Liver (tissue), 9 donors: ENCODE data around the gene SYNM. TPM values are rescaled to one million over a fixed set of nuclear protein-coding genes. Genes with fewer than 3 reads are reported as not detected.
A peak's percentile ranks its signal among the peaks of the same experiment; 100 is the strongest.

Experiments used
- DNase-seq: peaks from one replicate; pipeline ENCODE4 v3.0.0-alpha.2; 2017; ENCODE audit warnings: low spot score
- H3K27ac ChIP-seq, 2 donors: one replicate each; pipeline ENCODE4 v1.7.0; 2013; ENCODE audit warnings: inconsistent platforms in 2 of 2, low read length in 2 of 2, control low read depth in 1 of 2, low read depth in 1 of 2, mild to moderate bottlenecking in 1 of 2
- H3K27me3 ChIP-seq, 4 donors: one replicate each; pipeline versions ENCODE4 v1.6.1 to v1.7.0; 2013; ENCODE audit warnings: low read length in 3 of 4, inconsistent platforms in 1 of 4, mild to moderate bottlenecking in 1 of 4, moderate library complexity in 1 of 4; ENCODE audit not compliant: control insufficient read depth in 4 of 4, insufficient read depth in 4 of 4
- H3K36me3 ChIP-seq, 4 donors: one replicate each; pipeline versions ENCODE4 v1.6.1 to v1.7.0; 2013; ENCODE audit warnings: low read length in 3 of 4, mild to moderate bottlenecking in 3 of 4, low read depth in 1 of 4, moderate library complexity in 1 of 4; ENCODE audit not compliant: control insufficient read depth in 4 of 4, insufficient read depth in 3 of 4
- H3K4me1 ChIP-seq, 4 donors: one replicate each; pipeline versions ENCODE4 v1.6.1 to v1.7.0; 2013; ENCODE audit warnings: low read length in 3 of 4, mild to moderate bottlenecking in 3 of 4, moderate library complexity in 1 of 4; ENCODE audit not compliant: control insufficient read depth in 4 of 4, insufficient read depth in 4 of 4
- H3K4me3 ChIP-seq, 3 donors: one replicate each; pipeline versions ENCODE4 v1.6.1 to v1.7.0; 2013; ENCODE audit warnings: low read length in 3 of 3, control low read depth in 1 of 3, low read depth in 1 of 3, mild to moderate bottlenecking in 1 of 3
- H3K9ac ChIP-seq, 2 donors: one replicate each; pipeline ENCODE4 v1.7.0; 2013; ENCODE audit warnings: low read length in 2 of 2, mild to moderate bottlenecking in 2 of 2, moderate library complexity in 2 of 2, control low read depth in 1 of 2, low read depth in 1 of 2
- H3K9me3 ChIP-seq, 4 donors: one replicate each; pipeline versions ENCODE4 v1.6.1 to v1.7.0; 2013; ENCODE audit warnings: low read length in 3 of 4; ENCODE audit not compliant: control insufficient read depth in 4 of 4
- ATF3 ChIP-seq: IDR thresholded peaks from 2 replicates; pipeline ENCODE4 v1.6.1; 2016; ENCODE audit warnings: antibody characterized with exemption
- CTCF ChIP-seq: fragments of 150-350 bp; IDR thresholded peaks from 2 replicates; pipeline ENCODE4 v1.5.1; 2017; ENCODE audit warnings: improper control_type of control experiment, low read depth, low read length; ENCODE audit not compliant: missing input control
- EGR1 ChIP-seq, 2 donors: IDR thresholded peaks; 2 replicates each; pipeline ENCODE4 v1.6.1; 2016 to 2018; ENCODE audit warnings: antibody characterized with exemption in 2 of 2, low read depth in 2 of 2
- FOXA1 ChIP-seq: IDR thresholded peaks from 2 replicates; pipeline ENCODE4 v1.6.1; 2016; ENCODE audit warnings: antibody characterized with exemption
- FOXA2 ChIP-seq: IDR thresholded peaks from 2 replicates; pipeline ENCODE4 v1.6.1; 2016; ENCODE audit warnings: antibody characterized with exemption
- GABPA ChIP-seq, 2 donors: IDR thresholded peaks in 1 of 2; conservative IDR thresholded peaks in 1 of 2; 2 replicates each; pipeline ENCODE4 v1.6.1; 2016; ENCODE audit warnings: antibody characterized with exemption in 2 of 2, mild to moderate bottlenecking in 1 of 2, moderate library complexity in 1 of 2
- HNF4A ChIP-seq, 2 donors: conservative IDR thresholded peaks; 2 replicates each; pipeline ENCODE4 v1.6.1; 2016; ENCODE audit warnings: antibody characterized with exemption in 2 of 2, mild to moderate bottlenecking in 2 of 2
- HNF4G ChIP-seq: IDR thresholded peaks from 2 replicates; pipeline ENCODE4 v1.6.1; 2016; ENCODE audit warnings: antibody characterized with exemption
- JUND ChIP-seq, 2 donors: IDR thresholded peaks; 2 replicates each; pipeline ENCODE4 v1.6.1; 2016; ENCODE audit warnings: antibody characterized with exemption in 2 of 2
- MAX ChIP-seq: IDR thresholded peaks from 2 replicates; pipeline ENCODE4 v1.6.1; 2016; ENCODE audit warnings: antibody characterized with exemption
- NR2F2 ChIP-seq: IDR thresholded peaks from 2 replicates; pipeline ENCODE4 v1.6.1; 2016; ENCODE audit warnings: antibody characterized with exemption
- RAD21 ChIP-seq, 2 donors: IDR thresholded peaks; 2 replicates each; pipeline ENCODE4 v1.6.1; 2016; ENCODE audit warnings: antibody characterized with exemption in 2 of 2, mild to moderate bottlenecking in 2 of 2
- REST ChIP-seq: IDR thresholded peaks from 2 replicates; pipeline ENCODE4 v1.6.1; 2016; ENCODE audit warnings: antibody characterized with exemption, mild to moderate bottlenecking
- RXRA ChIP-seq, 2 donors: IDR thresholded peaks; 2 replicates each; pipeline ENCODE4 v1.6.1; 2017 to 2018; ENCODE audit warnings: antibody characterized with exemption in 2 of 2, mild to moderate bottlenecking in 1 of 2
- SP1 ChIP-seq: IDR thresholded peaks from 2 replicates; pipeline ENCODE4 v1.6.1; 2018; ENCODE audit warnings: antibody characterized with exemption, mild to moderate bottlenecking
- TAF1 ChIP-seq: conservative IDR thresholded peaks from 2 replicates; pipeline ENCODE4 v1.6.1; 2016; ENCODE audit warnings: antibody characterized with exemption, mild to moderate bottlenecking
- YY1 ChIP-seq: IDR thresholded peaks from 2 replicates; pipeline ENCODE4 v1.6.1; 2016; ENCODE audit warnings: antibody characterized with exemption, mild to moderate bottlenecking
- ZBTB33 ChIP-seq: IDR thresholded peaks from 2 replicates; pipeline ENCODE4 v1.6.1; 2016; ENCODE audit warnings: antibody characterized with exemption
- WGBS: extraction: QIAGEN DNeasy Blood & Tissue Kit; methylation state at CpG from one replicate; pipeline ENCODE4 v1.1.7; 2013; 5-methylcytosine and 5-hydroxymethylcytosine counted together
- polyA plus RNA-seq, 2 donors: library from polyadenylated mRNA; stranded (reverse) in 1 of 2; unstranded in 1 of 2; fragments of 200-250 nt in 1 of 2; fragments of >200 nt in 1 of 2; fragmentation: Nextera tagmentation in 1 of 2; extraction: Ambion mirVana in 1 of 2; gene quantifications; one replicate each; pipeline versions ENCODE4 v1.2.1 to v1.2.3, GENCODE V29; 2013 to 2015
- total RNA-seq, 2 donors: library from RNA; depleted of rRNA; stranded (reverse); fragments of >200 nt; gene quantifications; one replicate each; pipeline ENCODE4 v1.2.3, GENCODE V29; 2014
- donor health status: healthy.
- donor health status: healthy.
- donor health status: healthy.
- donor health status: healthy.
- donor health status: healthy.

SYNM gene
- total and polyA plus RNA-seq, 4 donors = 0.39 to 6.4 (median 1.2) TPM

- TF ChIP-seq HNF4A (conservative IDR thresholded peaks at IDR 0.05) = no peak
- peak in 1 of 2 donors; percentile 25 for TF ChIP-seq RXRA (IDR thresholded peaks at IDR 0.05)
- TF ChIP-seq HNF4G = no peak
- TF ChIP-seq ATF3 = peak; percentile 27
- TF ChIP-seq ZBTB33 = no peak
- peak; percentile 76 for TF ChIP-seq NR2F2
- no peak for TF ChIP-seq CTCF
- no peak for TF ChIP-seq EGR1 (IDR thresholded peaks at IDR 0.05; ENCODE audit: low read depth in 2 of 2)
- no peak for TF ChIP-seq FOXA1
- TF ChIP-seq JUND (IDR thresholded peaks at IDR 0.05) = peak; percentile 57 to 64
- H3K4me3 ChIP-seq = no peak overlapping the region
- no peaks in the 10 kb centered on the region for H3K27me3 ChIP-seq
- 57% methylated on average over 20 of the region's 20 CpGs for WGBS
- no peak for DNase-seq
- H3K4me1 ChIP-seq = no peaks in the 10 kb centered on the region
- H3K9me3 ChIP-seq = no peaks in the 10 kb centered on the region
- no peaks in the 10 kb centered on the region for H3K36me3 ChIP-seq
- H3K9ac ChIP-seq = no peak overlapping the region
- peak overlapping the region; percentile 31 to 54 for H3K27ac ChIP-seq
These were observed 19.0 kb downstream of the SYNM start for GRCh38 chr15:99123713-99124451.

GRCh38 chr15:99124641-99125040 lies 19.8 kb downstream of the SYNM start:
- peaks cover 0 to 4% (median 0%) of the 10 kb centered on the region in 4 donors for H3K4me1 ChIP-seq
- H3K9ac ChIP-seq = no peak overlapping the region
- TF ChIP-seq HNF4G (no peak), NR2F2 (no peak), FOXA2 (no peak), ATF3 (no peak), HNF4A (conservative IDR thresholded peaks at IDR 0.05) (no peak), CTCF (no peak), TAF1 (no peak), YY1 (no peak), REST (no peak), JUND (IDR thresholded peaks at IDR 0.05) (no peak), ZBTB33 (no peak), RAD21 (IDR thresholded peaks at IDR 0.05) (no peak), GABPA (IDR thresholded peaks at IDR 0.05 in 1 of 2, conservative IDR thresholded peaks at IDR 0.05 in 1 of 2) (no peak), SP1 (no peak), MAX (no peak)
- no peak for DNase-seq
- no peak overlapping the region for H3K4me3 ChIP-seq
- no peaks in the 10 kb centered on the region for H3K27me3 ChIP-seq
- no peaks in the 10 kb centered on the region for H3K36me3 ChIP-seq
- 93% methylated on average over 8 of the region's 8 CpGs for WGBS
- H3K9me3 ChIP-seq = no peaks in the 10 kb centered on the region
- H3K27ac ChIP-seq = peak overlapping the region in 1 of 2 donors; percentile 31
